ENCODE measurements around the gene ARMC3. TPM values are rescaled to one million over a fixed set of nuclear protein-coding genes. Genes with fewer than 3 reads are reported as not detected.

ARMC3 gene
- total RNA-seq, 2 experiments from 2014 or later = not detected

- Histone ChIP-seq H4K20me1 (ENCODE audit: insufficient read depth, low read length) (no peaks in the 10 kb centered on the region), H3K4me2 (ENCODE audit: low read length) (no peak overlapping the region), H3K36me3 (ENCODE audit: insufficient read depth, low read length) (no peaks in the 10 kb centered on the region), H3K27ac (ENCODE audit: low read depth, low read length, poor library complexity, severe bottlenecking) (no peak overlapping the region), H3K9me2 (ENCODE audit: insufficient read depth, low read length) (no peaks in the 10 kb centered on the region), H3K79me2 (ENCODE audit: insufficient read depth, low read depth, low read length) (no peaks in the 10 kb centered on the region), H2AFZ (ENCODE audit: low read length) (no peak overlapping the region), H3K4me3 (ENCODE audit: low read depth, low read length, poor library complexity, severe bottlenecking) (no peak overlapping the region), H3K9me3 (ENCODE audit: low read length) (no peaks in the 10 kb centered on the region), H3K4me1 (ENCODE audit: insufficient read depth, low read length, poor library complexity, severe bottlenecking) (no peaks in the 10 kb centered on the region)
- ChIA-PET CTCF (ENCODE audit: unreplicated experiment) (no interaction called here), POLR2A (no interaction called here)
- DNase-seq (ENCODE audit: low spot score) = no peak
- intact Hi-C loops (cut with micrococcal nuclease; ENCODE audit: unreplicated experiment) = no loop called here
- no peak for TF ChIP-seq EZH2phosphoT487 (IDR thresholded peaks at IDR 0.05; ENCODE audit: borderline replicate concordance, low read depth, low read length)
- no peak for TF ChIP-seq CTCF (conservative IDR thresholded peaks at IDR 0.05; ENCODE audit: low read length)
- BruUV-seq (replicated peaks) = no TSS peak
Observed at GRCh38 chr10:22969704-22970103, 41.9 kb downstream of the ARMC3 start.

GRCh38 chr10:22976534-22976933, 48.7 kb downstream of the ARMC3 start:
- no peak overlapping the region for H3K4me2 ChIP-seq (ENCODE audit: low read length)
- no peak for DNase-seq (ENCODE audit: low spot score)
- no peak overlapping the region for H3K27ac ChIP-seq (ENCODE audit: low read depth, low read length, poor library complexity, severe bottlenecking)
- ChIA-PET CTCF (ENCODE audit: unreplicated experiment) (no interaction called here), POLR2A (no interaction called here)
- H3K4me3 ChIP-seq (ENCODE audit: low read depth, low read length, poor library complexity, severe bottlenecking) = no peak overlapping the region
- no peaks in the 10 kb centered on the region for H3K9me3 ChIP-seq (ENCODE audit: low read length)
- H3K79me2 ChIP-seq (ENCODE audit: insufficient read depth, low read depth, low read length) = no peaks in the 10 kb centered on the region
- H3K36me3 ChIP-seq (ENCODE audit: insufficient read depth, low read length) = no peaks in the 10 kb centered on the region
- no peaks in the 10 kb centered on the region for H3K4me1 ChIP-seq (ENCODE audit: insufficient read depth, low read length, poor library complexity, severe bottlenecking)
- intact Hi-C loops (cut with micrococcal nuclease; ENCODE audit: unreplicated experiment) = no loop called here
- H4K20me1 ChIP-seq (ENCODE audit: insufficient read depth, low read length) = no peaks in the 10 kb centered on the region
- no peaks in the 10 kb centered on the region for H3K9me2 ChIP-seq (ENCODE audit: insufficient read depth, low read length)
- H2AFZ ChIP-seq (ENCODE audit: low read length) = no peak overlapping the region
- no peak for TF ChIP-seq CTCF (conservative IDR thresholded peaks at IDR 0.05; ENCODE audit: low read length)
- TF ChIP-seq EZH2phosphoT487 (IDR thresholded peaks at IDR 0.05; ENCODE audit: borderline replicate concordance, low read depth, low read length) = no peak
- no TSS peak for BruUV-seq (replicated peaks)

GRCh38 chr10:22977751-22978150, 49.9 kb downstream of the ARMC3 start:
- intact Hi-C loops (cut with micrococcal nuclease; ENCODE audit: unreplicated experiment) = no loop called here
- H3K4me3 ChIP-seq (ENCODE audit: low read depth, low read length, poor library complexity, severe bottlenecking) = no peak overlapping the region
- no peak overlapping the region for H3K4me2 ChIP-seq (ENCODE audit: low read length)
- POLR2A ChIA-PET = no interaction called here
- CTCF ChIA-PET (ENCODE audit: unreplicated experiment) = no interaction called here
- no peak overlapping the region for H3K27ac ChIP-seq (ENCODE audit: low read depth, low read length, poor library complexity, severe bottlenecking)
- no peaks in the 10 kb centered on the region for H3K4me1 ChIP-seq (ENCODE audit: insufficient read depth, low read length, poor library complexity, severe bottlenecking)
- BruUV-seq (replicated peaks) = no TSS peak
- DNase-seq (ENCODE audit: low spot score) = no peak
- no peaks in the 10 kb centered on the region for H3K9me2 ChIP-seq (ENCODE audit: insufficient read depth, low read length)
- no peaks in the 10 kb centered on the region for H3K9me3 ChIP-seq (ENCODE audit: low read length)
- H2AFZ ChIP-seq (ENCODE audit: low read length) = no peak overlapping the region
- no peaks in the 10 kb centered on the region for H4K20me1 ChIP-seq (ENCODE audit: insufficient read depth, low read length)
- no peaks in the 10 kb centered on the region for H3K79me2 ChIP-seq (ENCODE audit: insufficient read depth, low read depth, low read length)
- TF ChIP-seq CTCF (conservative IDR thresholded peaks at IDR 0.05; ENCODE audit: low read length) (no peak), EZH2phosphoT487 (IDR thresholded peaks at IDR 0.05; ENCODE audit: borderline replicate concordance, low read depth, low read length) (no peak)
- no peaks in the 10 kb centered on the region for H3K36me3 ChIP-seq (ENCODE audit: insufficient read depth, low read length)

Data from OCI-LY7 (cell line).